ENCODE results near the gene KCTD19.

Gene KCTD19

GRCh38 chr16:67277294-67277998, 49.1 kb downstream of the KCTD19 start:
- H3K9ac ChIP-seq (ENCODE audit: low read length in 2 of 2) = no peak overlapping the region
- H3K36me3 ChIP-seq (ENCODE audit: control insufficient read depth in 2 of 2, insufficient read depth in 2 of 2, low read length in 2 of 2) = peaks cover 0 to 2% of the 10 kb centered on the region in 2 donors
- H3K4me3 ChIP-seq (ENCODE audit: low read length in 2 of 2) = no peak overlapping the region
- no peak overlapping the region for H3K27ac ChIP-seq (ENCODE audit: low read length)
- H3K4me1 ChIP-seq (ENCODE audit: control insufficient read depth, insufficient read depth, low read length) = peaks cover 21% of the 10 kb centered on the region
- no peaks in the 10 kb centered on the region for H3K27me3 ChIP-seq (ENCODE audit: control insufficient read depth in 1 of 2, insufficient read depth in 2 of 2, low read length in 2 of 2)
- no peaks in the 10 kb centered on the region for H3K9me3 ChIP-seq (ENCODE audit: control insufficient read depth in 2 of 2, low read length in 2 of 2)

- H3K9ac ChIP-seq (ENCODE audit: low read length in 2 of 2) = no peak overlapping the region
- peaks cover 0 to 2% of the 10 kb centered on the region in 2 donors for H3K36me3 ChIP-seq (ENCODE audit: control insufficient read depth in 2 of 2, insufficient read depth in 2 of 2, low read length in 2 of 2)
- H3K27me3 ChIP-seq (ENCODE audit: control insufficient read depth in 1 of 2, insufficient read depth in 2 of 2, low read length in 2 of 2) = no peaks in the 10 kb centered on the region
- H3K4me1 ChIP-seq (ENCODE audit: control insufficient read depth, insufficient read depth, low read length) = peaks cover 21% of the 10 kb centered on the region
- no peak overlapping the region for H3K27ac ChIP-seq (ENCODE audit: low read length)
- H3K4me3 ChIP-seq (ENCODE audit: low read length in 2 of 2) = no peak overlapping the region
- H3K9me3 ChIP-seq (ENCODE audit: control insufficient read depth in 2 of 2, low read length in 2 of 2) = no peaks in the 10 kb centered on the region
Measured at GRCh38 chr16:67275321-67275720, 51.2 kb downstream of the KCTD19 start.

DNA sequence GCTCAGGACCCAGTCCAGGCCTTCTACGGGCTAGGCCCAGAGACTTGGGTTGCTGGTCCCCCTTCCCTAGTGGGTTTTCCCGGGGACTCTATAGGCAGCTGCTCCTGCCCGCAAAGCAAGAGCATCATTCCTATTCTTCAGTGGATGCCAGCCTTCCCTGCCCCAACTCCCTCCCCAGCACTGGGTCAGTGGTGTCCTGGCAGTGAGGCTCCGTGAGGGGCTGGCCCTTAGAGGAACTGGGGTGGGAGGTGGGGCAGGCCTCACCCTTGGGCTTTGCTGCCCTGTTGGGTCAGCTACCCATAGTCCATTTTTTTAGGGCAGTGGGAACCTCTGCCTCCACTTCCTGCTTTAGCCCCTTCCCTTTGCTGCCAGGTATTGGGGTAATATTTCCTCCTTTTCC, 55.1 kb downstream of the KCTD19 start:
- Histone ChIP-seq H3K9ac (ENCODE audit: low read length in 2 of 2) (no peak overlapping the region), H3K36me3 (ENCODE audit: control insufficient read depth in 2 of 2, insufficient read depth in 2 of 2, low read length in 2 of 2) (peaks cover 0 to 2% of the 10 kb centered on the region in 2 donors), H3K4me3 (ENCODE audit: low read length in 2 of 2) (no peak overlapping the region), H3K27ac (ENCODE audit: low read length) (no peak overlapping the region), H3K9me3 (ENCODE audit: control insufficient read depth in 2 of 2, low read length in 2 of 2) (no peaks in the 10 kb centered on the region), H3K4me1 (ENCODE audit: control insufficient read depth, insufficient read depth, low read length) (peaks cover 2% of the 10 kb centered on the region), H3K27me3 (ENCODE audit: control insufficient read depth in 1 of 2, insufficient read depth in 2 of 2, low read length in 2 of 2) (peaks cover 0 to 3% of the 10 kb centered on the region in 2 donors)

GRCh38 chr16:67270931-67271338, 55.6 kb downstream of the KCTD19 start:
- H3K27ac ChIP-seq (ENCODE audit: low read length) = no peak overlapping the region
- H3K4me3 ChIP-seq (ENCODE audit: low read length in 2 of 2) = no peak overlapping the region
- H3K27me3 ChIP-seq (ENCODE audit: control insufficient read depth in 1 of 2, insufficient read depth in 2 of 2, low read length in 2 of 2) = peaks cover 0 to 3% of the 10 kb centered on the region in 2 donors
- H3K9me3 ChIP-seq (ENCODE audit: control insufficient read depth in 2 of 2, low read length in 2 of 2) = no peaks in the 10 kb centered on the region
- peaks cover 0 to 2% of the 10 kb centered on the region in 2 donors for H3K36me3 ChIP-seq (ENCODE audit: control insufficient read depth in 2 of 2, insufficient read depth in 2 of 2, low read length in 2 of 2)
- H3K9ac ChIP-seq (ENCODE audit: low read length in 2 of 2) = no peak overlapping the region
- H3K4me1 ChIP-seq (ENCODE audit: control insufficient read depth, insufficient read depth, low read length) = peaks cover 2% of the 10 kb centered on the region

- H3K4me1 ChIP-seq (ENCODE audit: control insufficient read depth, insufficient read depth, low read length) = peaks cover 2% of the 10 kb centered on the region
- H3K36me3 ChIP-seq (ENCODE audit: control insufficient read depth in 2 of 2, insufficient read depth in 2 of 2, low read length in 2 of 2) = no peaks in the 10 kb centered on the region
- peaks cover 0 to 3% of the 10 kb centered on the region in 2 donors for H3K27me3 ChIP-seq (ENCODE audit: control insufficient read depth in 1 of 2, insufficient read depth in 2 of 2, low read length in 2 of 2)
- no peak overlapping the region for H3K27ac ChIP-seq (ENCODE audit: low read length)
- H3K9ac ChIP-seq (ENCODE audit: low read length in 2 of 2) = no peak overlapping the region
- no peak overlapping the region for H3K4me3 ChIP-seq (ENCODE audit: low read length in 2 of 2)
- H3K9me3 ChIP-seq (ENCODE audit: control insufficient read depth in 2 of 2, low read length in 2 of 2) = no peaks in the 10 kb centered on the region
Measured at GRCh38 chr16:67269766-67270165, 56.8 kb downstream of the KCTD19 start.

- Histone ChIP-seq H3K27me3 (ENCODE audit: control insufficient read depth in 1 of 2, insufficient read depth in 2 of 2, low read length in 2 of 2) (peaks cover 0 to 3% of the 10 kb centered on the region in 2 donors), H3K9me3 (ENCODE audit: control insufficient read depth in 2 of 2, low read length in 2 of 2) (no peaks in the 10 kb centered on the region), H3K4me3 (ENCODE audit: low read length in 2 of 2) (no peak overlapping the region), H3K4me1 (ENCODE audit: control insufficient read depth, insufficient read depth, low read length) (peaks cover 2% of the 10 kb centered on the region), H3K36me3 (ENCODE audit: control insufficient read depth in 2 of 2, insufficient read depth in 2 of 2, low read length in 2 of 2) (no peaks in the 10 kb centered on the region), H3K27ac (ENCODE audit: low read length) (no peak overlapping the region), H3K9ac (ENCODE audit: low read length in 2 of 2) (no peak overlapping the region)
Measured at GRCh38 chr16:67268136-67268579, 58.4 kb downstream of the KCTD19 start.

GRCh38 chr16:67265834-67266233, 60.7 kb downstream of the KCTD19 start:
- no peak overlapping the region for H3K9ac ChIP-seq (ENCODE audit: low read length in 2 of 2)
- H3K4me3 ChIP-seq (ENCODE audit: low read length in 2 of 2) = no peak overlapping the region
- no peaks in the 10 kb centered on the region for H3K9me3 ChIP-seq (ENCODE audit: control insufficient read depth in 2 of 2, low read length in 2 of 2)
- no peak overlapping the region for H3K27ac ChIP-seq (ENCODE audit: low read length)
- H3K36me3 ChIP-seq (ENCODE audit: control insufficient read depth in 2 of 2, insufficient read depth in 2 of 2, low read length in 2 of 2) = no peaks in the 10 kb centered on the region
- peaks cover 0 to 7% of the 10 kb centered on the region in 2 donors for H3K27me3 ChIP-seq (ENCODE audit: control insufficient read depth in 1 of 2, insufficient read depth in 2 of 2, low read length in 2 of 2)
- H3K4me1 ChIP-seq (ENCODE audit: control insufficient read depth, insufficient read depth, low read length) = peaks cover 2% of the 10 kb centered on the region

GRCh38 chr16:67264866-67265265, 61.7 kb downstream of the KCTD19 start:
- no peaks in the 10 kb centered on the region for H3K36me3 ChIP-seq (ENCODE audit: control insufficient read depth in 2 of 2, insufficient read depth in 2 of 2, low read length in 2 of 2)
- H3K27me3 ChIP-seq (ENCODE audit: control insufficient read depth in 1 of 2, insufficient read depth in 2 of 2, low read length in 2 of 2) = peaks cover 0 to 6% of the 10 kb centered on the region in 2 donors
- H3K9me3 ChIP-seq (ENCODE audit: control insufficient read depth in 2 of 2, low read length in 2 of 2) = no peaks in the 10 kb centered on the region
- peaks cover 2% of the 10 kb centered on the region for H3K4me1 ChIP-seq (ENCODE audit: control insufficient read depth, insufficient read depth, low read length)
- H3K9ac ChIP-seq (ENCODE audit: low read length in 2 of 2) = no peak overlapping the region
- no peak overlapping the region for H3K4me3 ChIP-seq (ENCODE audit: low read length in 2 of 2)
- H3K27ac ChIP-seq (ENCODE audit: low read length) = no peak overlapping the region

GRCh38 chr16:67264277-67264676, 62.3 kb downstream of the KCTD19 start:
- Histone ChIP-seq H3K27me3 (ENCODE audit: control insufficient read depth in 1 of 2, insufficient read depth in 2 of 2, low read length in 2 of 2) (peaks cover 0 to 5% of the 10 kb centered on the region in 2 donors), H3K9me3 (ENCODE audit: control insufficient read depth in 2 of 2, low read length in 2 of 2) (no peaks in the 10 kb centered on the region), H3K4me3 (ENCODE audit: low read length in 2 of 2) (no peak overlapping the region), H3K27ac (ENCODE audit: low read length) (no peak overlapping the region), H3K36me3 (ENCODE audit: control insufficient read depth in 2 of 2, insufficient read depth in 2 of 2, low read length in 2 of 2) (no peaks in the 10 kb centered on the region), H3K9ac (ENCODE audit: low read length in 2 of 2) (no peak overlapping the region), H3K4me1 (ENCODE audit: control insufficient read depth, insufficient read depth, low read length) (peaks cover 2% of the 10 kb centered on the region)

GRCh38 chr16:67263201-67263600, 63.3 kb downstream of the KCTD19 start:
- Histone ChIP-seq H3K9me3 (ENCODE audit: control insufficient read depth in 2 of 2, low read length in 2 of 2) (no peaks in the 10 kb centered on the region), H3K4me1 (ENCODE audit: control insufficient read depth, insufficient read depth, low read length) (peaks cover 2% of the 10 kb centered on the region), H3K4me3 (ENCODE audit: low read length in 2 of 2) (no peak overlapping the region), H3K36me3 (ENCODE audit: control insufficient read depth in 2 of 2, insufficient read depth in 2 of 2, low read length in 2 of 2) (no peaks in the 10 kb centered on the region), H3K9ac (ENCODE audit: low read length in 2 of 2) (no peak overlapping the region), H3K27me3 (ENCODE audit: control insufficient read depth in 1 of 2, insufficient read depth in 2 of 2, low read length in 2 of 2) (peaks cover 0 to 5% of the 10 kb centered on the region in 2 donors), H3K27ac (ENCODE audit: low read length) (no peak overlapping the region)

GRCh38 chr16:67260426-67261063, 66.0 kb downstream of the KCTD19 start:
- Histone ChIP-seq H3K27ac (ENCODE audit: low read length) (no peak overlapping the region), H3K4me1 (ENCODE audit: control insufficient read depth, insufficient read depth, low read length) (no peaks in the 10 kb centered on the region), H3K9ac (ENCODE audit: low read length in 2 of 2) (no peak overlapping the region), H3K9me3 (ENCODE audit: control insufficient read depth in 2 of 2, low read length in 2 of 2) (no peaks in the 10 kb centered on the region), H3K36me3 (ENCODE audit: control insufficient read depth in 2 of 2, insufficient read depth in 2 of 2, low read length in 2 of 2) (no peaks in the 10 kb centered on the region), H3K4me3 (ENCODE audit: low read length in 2 of 2) (no peak overlapping the region), H3K27me3 (ENCODE audit: control insufficient read depth in 1 of 2, insufficient read depth in 2 of 2, low read length in 2 of 2) (peaks cover 3% of the 10 kb centered on the region in 2 donors)
